Measurements from ENCODE around the gene NAXD.

NAXD gene

DNA sequence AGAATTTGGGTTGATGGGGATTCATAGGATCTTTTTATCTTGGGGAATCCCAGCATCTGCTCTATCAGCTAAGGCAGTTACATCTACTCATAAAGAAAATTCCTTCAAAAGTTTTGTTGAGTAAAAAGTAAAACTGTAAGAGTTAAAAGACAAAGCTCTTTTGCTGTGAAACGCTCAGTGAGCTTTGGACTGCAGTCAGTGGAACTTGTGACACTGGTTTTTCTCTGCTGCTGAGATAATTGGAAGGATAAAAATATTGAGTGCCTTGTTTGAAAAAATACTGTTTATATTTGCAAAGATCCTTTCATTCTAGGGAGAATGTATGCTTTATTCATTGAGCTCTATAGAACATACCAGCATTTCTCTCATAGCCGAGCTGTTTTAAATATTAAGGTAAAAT is 5.3 kb downstream of the NAXD start:
- H3K79me2 ChIP-seq (ENCODE audit: low read length): peaks cover 88% of the 10 kb centered on the region
- no peak overlapping the region for H3K4me3 ChIP-seq (ENCODE audit: low read length)
- no peak for TF ChIP-seq EZH2phosphoT487 (IDR thresholded peaks at IDR 0.05; ENCODE audit: low read length)
- TF ChIP-seq, protein P1, sequence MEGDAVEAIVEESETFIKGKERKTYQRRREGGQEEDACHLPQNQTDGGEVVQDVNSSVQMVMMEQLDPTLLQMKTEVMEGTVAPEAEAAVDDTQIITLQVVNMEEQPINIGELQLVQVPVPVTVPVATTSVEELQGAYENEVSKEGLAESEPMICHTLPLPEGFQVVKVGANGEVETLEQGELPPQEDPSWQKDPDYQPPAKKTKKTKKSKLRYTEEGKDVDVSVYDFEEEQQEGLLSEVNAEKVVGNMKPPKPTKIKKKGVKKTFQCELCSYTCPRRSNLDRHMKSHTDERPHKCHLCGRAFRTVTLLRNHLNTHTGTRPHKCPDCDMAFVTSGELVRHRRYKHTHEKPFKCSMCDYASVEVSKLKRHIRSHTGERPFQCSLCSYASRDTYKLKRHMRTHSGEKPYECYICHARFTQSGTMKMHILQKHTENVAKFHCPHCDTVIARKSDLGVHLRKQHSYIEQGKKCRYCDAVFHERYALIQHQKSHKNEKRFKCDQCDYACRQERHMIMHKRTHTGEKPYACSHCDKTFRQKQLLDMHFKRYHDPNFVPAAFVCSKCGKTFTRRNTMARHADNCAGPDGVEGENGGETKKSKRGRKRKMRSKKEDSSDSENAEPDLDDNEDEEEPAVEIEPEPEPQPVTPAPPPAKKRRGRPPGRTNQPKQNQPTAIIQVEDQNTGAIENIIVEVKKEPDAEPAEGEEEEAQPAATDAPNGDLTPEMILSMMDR (IDR thresholded peaks at IDR 0.05; ENCODE audit: low read length): no peak
- no peak for TF ChIP-seq EZH2 (optimal IDR thresholded peaks at IDR 0.05; ENCODE audit: low read depth, low read length)
- H2AFZ ChIP-seq (ENCODE audit: low read length): no peak overlapping the region
- H3K9me2 ChIP-seq (replicated peaks; ENCODE audit: insufficient read depth, low read length): no peaks in the 10 kb centered on the region
- H3K36me3 ChIP-seq (replicated peaks; ENCODE audit: insufficient read depth, low read length): no peaks in the 10 kb centered on the region
- H4K20me1 ChIP-seq (ENCODE audit: insufficient read depth, low read length): peaks cover 4% of the 10 kb centered on the region; the same call in 1 of the 2 replicates
- H3K9ac ChIP-seq (ENCODE audit: low read length): no peak overlapping the region
- H3K27me3 ChIP-seq (replicated peaks; ENCODE audit: insufficient read depth, low read length): no peaks in the 10 kb centered on the region
- H3F3A ChIP-seq (ENCODE audit: insufficient read depth, low read length): no peaks in the 10 kb centered on the region
- no peak overlapping the region for H3K27ac ChIP-seq (ENCODE audit: low read length)
- DNase-seq: no peak
- H3K4me1 ChIP-seq (ENCODE audit: low read length): 0 out of 2 replicates have a peak, but pooled peaks cover 8% of the 10 kb centered on the region
- no peaks in the 10 kb centered on the region for H3K9me3 ChIP-seq (replicated peaks; ENCODE audit: insufficient read depth, low read length)
- H3K4me2 ChIP-seq (ENCODE audit: low read depth, low read length): no peak overlapping the region

DNA sequence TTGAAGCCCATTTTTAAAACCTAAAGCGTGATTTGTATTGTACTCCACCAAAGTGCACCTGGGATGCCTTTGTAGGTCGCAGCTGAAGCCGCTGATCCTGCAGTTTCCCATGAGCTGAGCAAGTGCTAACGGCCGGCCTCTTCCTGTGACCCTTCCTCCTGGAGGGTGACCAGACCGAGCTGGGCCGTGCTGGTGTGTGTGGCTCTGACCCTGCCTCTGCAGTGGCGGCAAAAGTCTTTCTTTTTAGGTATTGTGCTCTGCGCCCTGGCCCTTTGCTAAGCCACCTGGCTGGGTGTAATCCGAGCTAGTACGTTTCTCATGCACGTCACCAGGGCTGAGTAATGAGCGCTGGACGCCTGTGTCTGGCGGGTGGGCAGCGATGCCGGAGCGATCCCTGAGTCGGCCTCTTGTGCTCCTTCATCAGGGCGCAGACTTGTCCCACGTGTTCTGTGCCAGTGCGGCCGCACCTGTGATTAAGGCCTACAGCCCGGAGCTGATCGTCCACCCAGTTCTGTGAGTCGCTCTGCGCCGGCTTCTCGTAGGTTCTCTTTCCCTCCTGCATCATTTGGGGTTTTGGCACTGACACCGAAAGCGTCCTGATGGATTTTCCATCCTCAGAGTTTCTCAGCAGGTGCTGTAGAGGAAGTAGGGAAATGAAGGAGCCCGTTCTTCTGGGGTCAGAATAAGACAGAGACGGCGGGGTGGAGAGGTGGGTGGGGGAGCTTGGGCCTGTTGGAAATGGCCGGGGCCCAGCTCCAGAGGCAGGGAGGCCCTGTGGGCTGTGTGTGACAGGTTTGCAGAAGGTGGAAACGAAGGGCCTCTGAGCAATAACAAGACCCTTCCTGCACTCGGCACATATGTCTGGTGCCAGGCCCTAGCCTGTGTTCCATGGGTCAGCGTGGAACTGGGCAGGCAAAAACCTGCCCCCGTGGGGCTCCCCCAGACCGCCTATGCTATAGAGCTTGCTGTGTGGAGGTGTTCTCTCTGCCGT is 9.7 kb downstream of the NAXD start:
- H3K9me2 ChIP-seq (replicated peaks; ENCODE audit: insufficient read depth, low read length): no peaks in the 10 kb centered on the region
- DNase-seq: no peak
- no peak overlapping the region for H3K27ac ChIP-seq (ENCODE audit: low read length)
- H3K4me3 ChIP-seq (ENCODE audit: low read length): no peak overlapping the region
- H3K79me2 ChIP-seq (ENCODE audit: low read length): peaks cover 57% of the 10 kb centered on the region
- H3K27me3 ChIP-seq (replicated peaks; ENCODE audit: insufficient read depth, low read length): no peaks in the 10 kb centered on the region
- no peak overlapping the region for H3K9ac ChIP-seq (ENCODE audit: low read length)
- no peaks in the 10 kb centered on the region for H3K9me3 ChIP-seq (replicated peaks; ENCODE audit: insufficient read depth, low read length)
- H3K36me3 ChIP-seq (replicated peaks; ENCODE audit: insufficient read depth, low read length): no peaks in the 10 kb centered on the region
- H3K4me1 ChIP-seq (ENCODE audit: low read length): no peaks in the 10 kb centered on the region
- TF ChIP-seq, protein P1 (IDR thresholded peaks at IDR 0.05; ENCODE audit: low read length): no peak
- TF ChIP-seq EZH2phosphoT487 (IDR thresholded peaks at IDR 0.05; ENCODE audit: low read length) (no peak), EZH2 (optimal IDR thresholded peaks at IDR 0.05; ENCODE audit: low read depth, low read length) (no peak)
- H3F3A ChIP-seq (ENCODE audit: insufficient read depth, low read length): no peaks in the 10 kb centered on the region
- no peak overlapping the region for H3K4me2 ChIP-seq (ENCODE audit: low read depth, low read length)
- H2AFZ ChIP-seq (ENCODE audit: low read length): no peak overlapping the region
- peaks cover 4% of the 10 kb centered on the region; the same call in 1 of the 2 replicates for H4K20me1 ChIP-seq (ENCODE audit: insufficient read depth, low read length)

DNA sequence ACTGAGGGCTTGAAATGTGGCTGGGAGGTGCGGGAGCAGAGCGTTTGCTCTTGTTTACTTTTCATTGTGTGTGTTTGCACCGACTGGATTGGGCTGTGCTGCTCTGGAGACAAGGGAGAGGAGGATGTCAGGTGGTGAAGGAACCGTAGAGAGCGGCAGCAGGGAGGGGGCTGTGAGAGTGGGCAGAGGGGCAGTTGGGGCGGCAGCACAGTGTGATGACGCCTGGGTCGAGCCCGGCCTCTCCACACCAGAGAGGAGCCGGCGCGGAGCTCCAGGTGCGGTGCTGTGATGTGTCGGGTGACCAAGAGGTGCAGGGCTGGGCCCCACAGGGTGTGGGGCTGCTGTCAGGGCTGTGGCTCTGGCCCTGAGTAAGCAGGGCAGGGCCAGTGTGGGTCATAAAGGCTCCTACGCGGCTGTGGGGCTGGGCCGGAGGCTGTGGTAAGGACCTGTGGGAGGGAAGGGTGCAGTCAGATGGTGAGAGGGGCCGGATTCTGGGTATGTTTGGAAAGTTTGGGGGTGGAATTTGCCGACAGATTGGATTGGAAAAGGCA is 10.5 kb downstream of the NAXD start:
- TF ChIP-seq EZH2 (optimal IDR thresholded peaks at IDR 0.05; ENCODE audit: low read depth, low read length) (no peak), EZH2phosphoT487 (IDR thresholded peaks at IDR 0.05; ENCODE audit: low read length) (no peak)
- TF ChIP-seq, protein P1 (IDR thresholded peaks at IDR 0.05; ENCODE audit: low read length): no peak
- H2AFZ ChIP-seq (ENCODE audit: low read length): no peak overlapping the region
- no peaks in the 10 kb centered on the region for H3K9me3 ChIP-seq (replicated peaks; ENCODE audit: insufficient read depth, low read length)
- no peak overlapping the region for H3K9ac ChIP-seq (ENCODE audit: low read length)
- H3K4me2 ChIP-seq (ENCODE audit: low read depth, low read length): no peak overlapping the region
- H3K27ac ChIP-seq (ENCODE audit: low read length): no peak overlapping the region
- H3K9me2 ChIP-seq (replicated peaks; ENCODE audit: insufficient read depth, low read length): no peaks in the 10 kb centered on the region
- H3K27me3 ChIP-seq (replicated peaks; ENCODE audit: insufficient read depth, low read length): no peaks in the 10 kb centered on the region
- DNase-seq: no peak
- H3K4me3 ChIP-seq (ENCODE audit: low read length): no peak overlapping the region
- no peaks in the 10 kb centered on the region for H3K4me1 ChIP-seq (ENCODE audit: low read length)
- no peaks in the 10 kb centered on the region for H3F3A ChIP-seq (ENCODE audit: insufficient read depth, low read length)
- H4K20me1 ChIP-seq (ENCODE audit: insufficient read depth, low read length): peaks cover 2% of the 10 kb centered on the region; the same call in 1 of the 2 replicates
- no peaks in the 10 kb centered on the region for H3K36me3 ChIP-seq (replicated peaks; ENCODE audit: insufficient read depth, low read length)
- peaks cover 57% of the 10 kb centered on the region for H3K79me2 ChIP-seq (ENCODE audit: low read length)
